A673 (cell line): Measurements from ENCODE around the gene PPM1M.
"Not testable (repeated sequence)": the region's sequence is repeated elsewhere in the genome, so short reads cannot be mapped to it uniquely, and the experiment has no call there.

Experiments used
- EZH2 ChIP-seq: fragments of 200-600 bp; sonication (generic); IDR thresholded peaks from 2 replicates; pipeline ENCODE4 v1.6.1; 2017; ENCODE audit warnings: borderline replicate concordance, low read depth, mild to moderate bottlenecking, mixed read lengths, antibody characterized with exemption, low read length; ENCODE audit not compliant: poor library complexity, severe bottlenecking
- TF ChIP-seq, protein P1 (sequence below): fragments of 300-800, 200-600 bp; sonication (generic); conservative IDR thresholded peaks from 2 replicates; pipeline ENCODE4 v1.5.1; 2017; ENCODE audit warnings: low read depth, mild to moderate bottlenecking, antibody characterized with exemption, low read length, moderate library complexity, mixed read lengths

DNA sequence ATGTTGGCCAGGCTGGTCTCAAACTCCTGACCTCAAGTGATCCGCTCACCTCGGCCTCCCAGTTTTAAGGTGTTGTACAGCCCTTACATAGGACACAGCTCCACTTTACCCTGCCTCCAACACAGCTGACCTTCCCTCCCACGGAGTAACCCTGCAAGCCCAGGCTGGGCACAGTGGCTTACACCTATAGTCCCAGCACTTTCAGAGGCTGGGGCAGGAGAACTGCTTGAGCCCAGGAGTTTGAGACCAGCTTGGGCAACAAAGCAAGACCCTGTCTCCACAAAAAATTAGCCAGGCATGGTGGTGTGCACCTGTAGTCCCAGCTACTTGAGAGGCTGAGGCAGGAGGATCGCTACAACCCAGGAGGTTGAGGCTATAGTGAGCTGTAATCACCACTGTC, 38.5 kb downstream of the PPM1M start:
- TF ChIP-seq, protein P1, sequence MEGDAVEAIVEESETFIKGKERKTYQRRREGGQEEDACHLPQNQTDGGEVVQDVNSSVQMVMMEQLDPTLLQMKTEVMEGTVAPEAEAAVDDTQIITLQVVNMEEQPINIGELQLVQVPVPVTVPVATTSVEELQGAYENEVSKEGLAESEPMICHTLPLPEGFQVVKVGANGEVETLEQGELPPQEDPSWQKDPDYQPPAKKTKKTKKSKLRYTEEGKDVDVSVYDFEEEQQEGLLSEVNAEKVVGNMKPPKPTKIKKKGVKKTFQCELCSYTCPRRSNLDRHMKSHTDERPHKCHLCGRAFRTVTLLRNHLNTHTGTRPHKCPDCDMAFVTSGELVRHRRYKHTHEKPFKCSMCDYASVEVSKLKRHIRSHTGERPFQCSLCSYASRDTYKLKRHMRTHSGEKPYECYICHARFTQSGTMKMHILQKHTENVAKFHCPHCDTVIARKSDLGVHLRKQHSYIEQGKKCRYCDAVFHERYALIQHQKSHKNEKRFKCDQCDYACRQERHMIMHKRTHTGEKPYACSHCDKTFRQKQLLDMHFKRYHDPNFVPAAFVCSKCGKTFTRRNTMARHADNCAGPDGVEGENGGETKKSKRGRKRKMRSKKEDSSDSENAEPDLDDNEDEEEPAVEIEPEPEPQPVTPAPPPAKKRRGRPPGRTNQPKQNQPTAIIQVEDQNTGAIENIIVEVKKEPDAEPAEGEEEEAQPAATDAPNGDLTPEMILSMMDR = not testable (repeated sequence)
- TF ChIP-seq EZH2 = not testable (repeated sequence)
